Measurements from ENCODE around the gene SBNO2.

The SBNO2 gene

GRCh38 chr19:1169921-1170885 is 3.9 kb downstream of the SBNO2 start:
- DNase-seq (ENCODE audit: low read depth, low spot score): no peak

DNA sequence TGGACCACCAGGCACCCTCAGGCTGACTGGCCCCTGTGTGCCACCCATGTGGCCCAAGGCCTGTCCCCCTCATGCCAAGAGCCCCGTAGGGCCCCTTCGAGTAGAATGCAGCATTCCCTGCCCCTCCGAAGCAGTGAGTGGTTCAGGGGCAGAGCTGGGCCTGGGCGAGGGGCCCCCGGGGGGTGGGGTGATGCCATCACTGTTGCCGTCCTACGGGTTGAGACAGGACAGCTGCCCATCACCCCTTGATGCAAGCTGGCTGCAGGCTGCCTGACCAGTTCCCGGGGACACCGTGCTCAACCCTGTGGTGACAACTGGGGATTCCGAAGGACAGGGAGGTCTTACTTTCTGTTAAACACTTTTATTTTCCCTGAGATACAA is 4.7 kb downstream of the SBNO2 start:
- DNase-seq (ENCODE audit: low read depth, low spot score): no peak

DNA sequence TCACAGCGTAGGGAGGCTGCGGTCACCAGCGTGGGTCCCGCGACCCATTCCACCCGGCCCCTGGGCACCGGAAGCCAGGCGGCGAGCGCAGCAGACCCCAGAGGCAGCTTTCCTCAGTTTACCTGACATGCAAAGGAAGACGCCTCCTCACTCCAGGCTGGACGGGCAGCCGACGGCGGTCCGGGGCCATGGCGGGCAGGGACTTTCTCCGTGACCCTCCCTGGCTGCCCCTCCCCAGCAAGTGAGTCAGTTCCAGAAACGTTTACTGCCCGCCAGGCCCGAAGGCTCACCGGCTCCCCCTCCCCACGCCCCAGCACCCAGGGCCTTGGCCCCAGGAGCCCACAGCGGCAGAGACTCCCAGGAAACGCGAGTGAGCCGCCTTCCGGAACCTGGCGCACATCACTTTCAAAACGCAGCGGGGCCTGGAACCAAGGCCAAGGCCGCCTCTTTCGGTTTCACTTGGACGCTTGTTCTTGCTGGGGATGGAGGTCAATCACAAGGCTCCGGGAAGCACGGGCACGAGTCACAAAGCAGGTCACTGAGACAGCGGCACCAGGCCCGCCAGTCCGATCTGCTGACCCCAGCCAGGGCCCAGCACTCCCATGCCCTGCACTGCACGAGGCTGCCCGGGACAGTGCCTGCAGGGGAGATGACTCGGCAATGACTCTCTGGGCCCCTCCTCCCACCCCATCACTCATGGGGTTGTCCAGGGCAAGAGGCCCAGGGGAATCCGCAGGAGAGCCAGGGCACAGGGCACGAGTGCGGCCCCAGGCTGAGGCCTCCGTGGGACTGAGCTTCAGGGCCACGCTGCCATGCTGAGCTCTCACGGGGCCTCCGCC is 5.3 kb downstream of the SBNO2 start:
- DNase-seq (ENCODE audit: low read depth, low spot score): no peak

DNA sequence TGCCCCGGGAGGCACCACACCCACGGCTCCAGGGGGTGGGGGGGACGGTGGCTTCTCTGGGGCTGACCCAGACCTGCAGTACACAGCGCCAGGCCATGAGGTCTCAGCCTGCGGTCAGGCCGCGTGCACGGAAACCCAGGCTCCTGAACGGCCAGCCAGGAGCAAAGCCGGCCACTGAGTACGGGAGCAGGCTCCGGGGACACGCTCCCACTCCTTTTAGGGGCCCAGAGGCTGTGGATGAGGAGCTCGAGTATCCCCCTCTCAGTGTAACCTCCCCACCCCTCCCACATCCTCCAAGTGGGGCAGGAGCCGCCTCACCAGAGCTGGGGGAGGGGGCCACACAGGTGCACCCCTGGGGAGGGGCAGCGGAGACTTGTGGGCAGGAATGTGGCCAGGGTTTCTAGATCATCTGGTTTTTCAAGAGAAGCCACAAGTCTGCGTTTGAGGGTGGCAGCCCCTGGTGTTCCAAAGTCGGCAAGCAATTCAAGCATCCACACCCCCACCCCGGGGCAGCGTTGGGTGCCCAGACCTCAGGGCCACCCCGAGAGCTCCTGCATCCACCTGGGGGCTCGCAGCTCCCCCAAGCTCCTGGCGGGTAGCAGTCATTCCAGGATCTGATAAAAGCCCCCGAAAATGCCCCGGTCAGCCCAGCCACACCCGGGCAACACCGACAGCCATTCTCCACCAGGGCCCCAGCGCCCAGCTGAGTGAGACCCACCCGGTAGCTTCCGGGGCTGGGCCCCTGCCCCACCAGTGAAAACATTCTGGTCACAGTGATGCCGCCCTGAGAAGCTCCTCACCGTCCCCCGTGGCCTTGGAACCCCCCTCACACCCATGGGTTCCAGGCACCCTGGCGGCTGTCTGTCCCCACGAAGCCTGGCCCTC is 6.1 kb downstream of the SBNO2 start:
- no peak for DNase-seq (ENCODE audit: low read depth, low spot score)

DNA sequence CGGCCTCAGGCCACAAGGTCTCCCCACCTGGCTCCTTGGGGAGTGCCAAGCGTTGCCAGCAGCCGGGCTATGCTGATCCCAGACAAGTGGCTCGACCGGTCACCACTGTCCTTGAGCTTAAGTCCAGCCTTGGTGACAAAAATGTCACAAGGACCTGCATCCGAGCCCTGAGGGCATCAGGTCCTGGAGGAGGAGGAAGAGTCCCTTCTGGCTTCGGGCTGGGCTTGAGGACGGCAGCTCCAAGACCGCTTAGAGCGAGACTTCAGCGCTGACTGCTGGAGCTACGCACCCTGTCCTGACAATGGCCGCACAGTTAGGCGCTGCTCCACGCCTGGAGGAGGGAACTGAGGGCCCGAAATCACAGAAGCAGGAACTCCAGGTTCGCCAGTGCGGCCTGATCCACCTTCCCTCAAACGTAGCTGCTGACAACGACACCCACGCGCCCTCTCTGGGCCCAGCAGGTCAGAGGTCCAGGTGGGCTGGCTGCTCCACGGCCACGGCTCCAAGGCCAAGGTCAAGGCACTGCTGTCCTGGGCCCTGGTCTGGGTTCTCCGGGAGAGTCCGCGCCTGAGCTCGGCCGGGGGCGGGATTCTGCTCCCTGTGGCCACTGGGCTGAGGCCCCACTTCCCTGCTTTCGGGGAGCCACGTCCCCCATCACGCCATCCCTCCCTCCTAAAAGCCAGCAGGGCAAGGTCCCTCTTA is 7.0 kb downstream of the SBNO2 start:
- DNase-seq (ENCODE audit: low read depth, low spot score): no peak

DNA sequence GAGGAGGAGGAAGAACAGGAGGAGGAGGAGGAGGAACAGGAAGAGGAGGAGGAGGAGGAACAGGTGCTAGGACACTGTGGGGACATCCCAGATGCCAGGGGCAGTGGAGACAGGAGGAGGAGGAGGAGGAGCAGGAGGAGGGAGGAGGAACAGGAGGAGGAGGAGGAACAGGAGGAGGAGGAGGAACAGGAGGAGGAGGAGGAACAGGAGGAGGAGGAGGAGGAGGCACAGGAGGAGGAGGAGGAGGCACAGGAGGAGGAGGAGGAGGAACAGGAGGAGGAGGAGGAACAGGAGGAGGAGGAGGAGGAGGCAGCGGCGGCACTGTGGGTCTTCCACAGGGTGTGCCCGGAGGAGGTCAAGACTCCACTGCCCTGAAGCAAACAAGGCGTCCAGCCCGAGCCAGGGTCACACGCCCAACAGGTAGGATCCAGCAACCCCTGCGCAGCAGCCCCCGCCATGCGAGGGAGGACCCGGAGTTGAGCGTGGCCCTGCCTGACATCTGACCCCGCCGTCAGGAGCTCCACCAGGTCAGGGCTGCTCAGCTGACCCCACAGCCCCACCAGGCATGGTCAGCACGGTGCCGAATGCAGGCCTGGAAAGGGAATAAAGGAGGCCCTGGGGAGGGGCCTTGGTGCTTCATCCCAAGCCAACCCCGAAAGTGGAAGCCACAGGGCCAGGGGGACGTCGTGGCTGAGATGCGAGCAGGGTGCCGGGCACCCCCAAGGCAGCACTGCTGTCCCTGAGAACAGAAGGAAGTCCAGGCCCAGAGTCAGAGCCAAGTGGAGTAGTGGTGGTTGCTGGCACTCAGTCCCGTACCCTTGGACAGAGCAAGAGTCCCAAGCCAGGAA is 9.2 kb downstream of the SBNO2 start:
- no peak for DNase-seq (ENCODE audit: low read depth, low spot score)

DNA sequence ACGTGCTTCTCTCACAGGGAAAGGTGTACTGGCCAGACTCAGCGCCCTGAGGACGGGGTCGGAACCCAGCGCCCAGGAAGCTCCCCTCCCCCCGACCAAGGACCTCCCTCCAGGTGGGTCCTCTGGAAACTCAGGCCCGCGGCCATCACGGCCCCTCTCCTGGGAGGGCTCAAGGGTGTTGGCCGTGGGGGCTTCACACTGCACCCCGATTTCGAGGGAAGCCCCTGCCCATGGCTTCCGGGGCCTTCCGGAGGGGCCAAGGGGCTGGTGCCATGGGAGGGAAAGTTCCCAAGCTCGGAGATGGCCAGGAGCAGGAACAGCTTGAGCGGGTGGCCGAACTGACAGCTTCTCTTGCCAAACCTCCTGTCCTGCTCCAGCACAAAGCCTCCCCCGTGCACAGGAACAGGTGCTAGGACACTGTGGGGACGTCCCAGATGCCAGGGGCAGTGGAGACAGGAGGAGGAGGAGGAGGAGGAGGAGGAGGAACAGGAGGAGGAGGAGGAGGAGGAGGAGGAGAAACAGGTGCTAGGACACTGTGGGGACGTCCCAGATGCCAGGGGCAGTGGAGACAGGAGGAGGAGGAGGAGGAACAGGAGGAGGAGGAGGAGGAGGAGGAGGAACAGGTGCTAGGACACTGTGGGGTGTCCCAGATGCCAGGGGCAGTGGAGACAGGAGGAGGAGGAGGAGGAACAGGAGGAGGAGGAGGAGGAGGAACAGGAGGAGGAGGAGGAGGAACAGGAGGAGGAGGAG is 10.0 kb downstream of the SBNO2 start:
- no peak for DNase-seq (ENCODE audit: low read depth, low spot score)

GRCh38 chr19:1163283-1163933 is 10.7 kb downstream of the SBNO2 start:
- no peak for DNase-seq (ENCODE audit: low read depth, low spot score)

- no peak for DNase-seq (ENCODE audit: low read depth, low spot score)
These were observed 11.4 kb downstream of the SBNO2 start for GRCh38 chr19:1162404-1163282.

DNA sequence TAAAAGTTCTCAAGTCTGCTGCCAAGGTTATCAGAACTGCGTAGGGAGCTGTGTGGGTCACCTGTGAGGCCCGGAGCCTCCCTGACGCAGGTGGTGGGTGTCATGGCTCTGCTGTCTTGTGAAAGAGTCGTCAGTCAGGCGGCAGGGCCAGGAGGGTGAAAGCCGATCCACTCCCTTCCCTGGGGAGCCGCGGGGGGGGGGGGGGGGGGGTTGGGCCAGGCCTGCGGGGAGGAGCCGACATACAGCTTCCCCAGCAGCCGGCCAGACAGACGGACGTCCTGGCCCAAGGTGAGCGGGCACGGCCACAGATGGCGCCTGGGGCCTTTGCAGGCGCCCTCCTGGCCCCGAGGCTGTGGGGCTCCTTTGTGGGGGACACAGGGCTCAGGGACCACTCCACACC is 12.4 kb downstream of the SBNO2 start:
- DNase-seq (ENCODE audit: low read depth, low spot score): no peak

DNA sequence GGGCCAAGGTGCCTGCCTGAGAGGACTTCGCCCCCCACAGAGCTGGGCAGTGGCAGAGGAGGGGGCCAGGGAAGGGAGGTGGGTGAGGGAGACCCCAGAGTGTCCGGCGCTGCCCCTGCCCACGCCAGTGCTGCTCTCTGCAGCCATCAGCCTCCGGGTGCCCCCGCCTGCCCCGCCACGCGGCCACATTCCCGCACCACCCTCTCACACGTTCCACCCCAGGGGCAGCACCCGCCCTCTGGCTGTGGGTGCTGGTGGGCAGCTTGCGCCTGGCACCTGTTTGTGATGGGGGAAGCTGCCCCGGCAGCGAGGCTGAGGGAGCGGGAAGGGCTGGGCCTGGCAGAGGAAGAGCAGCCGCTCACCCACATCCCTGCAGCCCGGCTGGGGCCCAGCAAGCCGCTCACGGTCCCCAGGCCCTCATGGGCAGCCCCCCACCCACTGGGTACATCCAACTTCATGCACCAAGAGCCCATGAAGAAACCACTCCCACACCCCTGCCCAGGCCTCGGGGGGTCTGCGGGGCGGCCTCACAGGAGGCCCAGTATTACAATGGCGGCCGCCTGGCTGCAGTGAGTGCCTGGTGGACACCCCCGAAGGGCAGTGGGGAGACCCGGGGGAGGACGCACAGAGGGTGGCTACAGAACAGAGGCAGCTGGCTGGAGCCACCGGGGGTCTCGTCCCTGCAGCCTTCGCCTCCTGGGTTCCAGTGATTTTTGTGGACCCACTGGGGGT is 14.0 kb downstream of the SBNO2 start:
- DNase-seq (ENCODE audit: low read depth, low spot score): no peak

GRCh38 chr19:1158885-1159448 is 15.1 kb downstream of the SBNO2 start:
- no peak for DNase-seq (ENCODE audit: low read depth, low spot score)

GRCh38 chr19:1157931-1158884 is 15.9 kb downstream of the SBNO2 start:
- DNase-seq (ENCODE audit: low read depth, low spot score): no peak

DNA sequence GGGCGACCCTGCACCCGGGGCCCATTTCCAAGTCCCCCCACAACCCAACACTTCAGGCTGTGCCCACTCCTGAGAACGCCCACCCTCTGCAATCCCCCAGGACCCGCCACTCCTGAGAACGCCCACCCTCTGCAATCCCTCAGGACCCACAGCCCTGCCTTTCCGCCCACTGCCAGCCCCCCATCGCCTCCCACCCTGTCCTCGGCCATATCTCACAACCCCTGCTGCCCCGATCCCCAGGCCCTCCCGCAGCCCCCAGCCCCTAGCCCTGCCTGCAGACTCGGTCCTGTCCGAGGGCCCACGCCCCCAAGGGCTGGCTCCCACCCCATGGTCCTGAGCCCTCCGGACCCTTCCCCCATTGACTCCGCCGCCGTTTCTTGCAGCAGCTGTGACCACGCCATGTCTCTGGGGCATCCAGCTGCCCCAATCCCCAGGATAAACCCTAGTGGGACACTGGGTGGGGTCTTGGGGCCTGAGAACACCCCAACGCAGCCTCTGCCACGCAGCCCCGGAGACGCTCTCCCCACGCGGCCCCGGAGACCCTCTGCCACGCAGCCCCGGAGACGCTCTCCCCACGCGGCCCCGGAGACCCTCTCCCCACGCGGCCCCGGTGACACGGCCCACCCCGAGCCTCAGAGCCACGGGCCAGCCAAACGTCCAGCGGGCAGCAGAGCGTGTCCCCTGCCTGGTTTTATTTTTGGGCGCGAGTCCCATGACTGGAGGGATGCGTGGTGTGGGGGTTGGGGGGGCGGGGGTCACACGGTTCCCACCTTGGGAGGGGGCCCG is 17.0 kb downstream of the SBNO2 start:
- no peak for DNase-seq (ENCODE audit: low read depth, low spot score)

DNA sequence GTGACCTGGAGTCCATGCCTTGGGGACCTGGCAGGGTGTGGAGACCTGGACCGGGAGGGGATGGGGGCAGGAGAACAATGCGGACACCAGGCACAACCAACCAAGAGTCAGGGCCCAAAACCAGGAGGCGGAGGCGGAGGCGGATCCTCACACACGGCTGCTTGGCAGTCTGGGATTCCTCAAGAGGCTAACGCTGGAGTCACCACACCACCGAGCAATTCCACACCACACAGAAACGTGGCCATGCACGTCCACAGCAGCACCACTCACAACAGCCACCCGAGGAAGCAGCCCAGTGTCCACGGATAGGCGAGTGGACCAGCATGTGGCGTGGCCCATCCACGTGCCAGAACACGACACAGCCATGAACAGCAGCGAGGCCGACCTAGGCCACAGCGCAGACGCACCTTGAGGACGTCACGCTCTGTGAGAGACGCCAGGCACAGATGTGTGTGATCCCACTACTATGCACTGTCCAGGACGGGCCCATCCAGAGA is 17.7 kb downstream of the SBNO2 start:
- no peak for DNase-seq (ENCODE audit: low read depth, low spot score)
